ENCODE measurements around the gene MECP2.

The MECP2 gene

GRCh38 chrX:154096140-154097002, 1.1 kb downstream of the MECP2 start:
- no peak for TF ChIP-seq CTCF (IDR thresholded peaks at IDR 0.05; ENCODE audit: low read depth, low read length, missing control alignments)
- DNase-seq (ENCODE audit: extremely low read depth, low read depth), result no peak
- H3K4me3 ChIP-seq (replicated peaks; ENCODE audit: low read depth, low read length), result peak overlapping the region; percentile 67

GRCh38 chrX:154094833-154095232, 2.7 kb downstream of the MECP2 start:
- TF ChIP-seq CTCF (IDR thresholded peaks at IDR 0.05; ENCODE audit: low read depth, low read length, missing control alignments), result no peak
- H3K4me3 ChIP-seq (replicated peaks; ENCODE audit: low read depth, low read length), result peak overlapping the region; percentile 67
- no peak for DNase-seq (ENCODE audit: extremely low read depth, low read depth)

- no peak for DNase-seq (ENCODE audit: extremely low read depth, low read depth)
- TF ChIP-seq CTCF (IDR thresholded peaks at IDR 0.05; ENCODE audit: low read depth, low read length, missing control alignments), result no peak
- peak overlapping the region; percentile 24 for H3K4me3 ChIP-seq (replicated peaks; ENCODE audit: low read depth, low read length)
These were observed 3.6 kb downstream of the MECP2 start for GRCh38 chrX:154093965-154094364.

- no peak for TF ChIP-seq CTCF (IDR thresholded peaks at IDR 0.05; ENCODE audit: low read depth, low read length, missing control alignments)
- no peak overlapping the region for H3K4me3 ChIP-seq (replicated peaks; ENCODE audit: low read depth, low read length)
- DNase-seq (ENCODE audit: extremely low read depth, low read depth), result no peak
These were observed 5.1 kb downstream of the MECP2 start for GRCh38 chrX:154092371-154092770.

- DNase-seq (ENCODE audit: extremely low read depth, low read depth), result no peak
- no peak overlapping the region for H3K4me3 ChIP-seq (replicated peaks; ENCODE audit: low read depth, low read length)
- TF ChIP-seq CTCF (IDR thresholded peaks at IDR 0.05; ENCODE audit: low read depth, low read length, missing control alignments), result no peak
These were observed 5.8 kb downstream of the MECP2 start for GRCh38 chrX:154091678-154092077.

GRCh38 chrX:154090731-154091130, 6.8 kb downstream of the MECP2 start:
- DNase-seq (ENCODE audit: extremely low read depth, low read depth), result no peak
- TF ChIP-seq CTCF (IDR thresholded peaks at IDR 0.05; ENCODE audit: low read depth, low read length, missing control alignments), result no peak

More at GRCh38 chrX:154090731-154091130, 6.8 kb downstream of the MECP2 start:
- no peak overlapping the region for H3K4me3 ChIP-seq (replicated peaks; ENCODE audit: low read depth, low read length)
